ENCODE measurements around the gene SMG6.

Gene SMG6

DNA sequence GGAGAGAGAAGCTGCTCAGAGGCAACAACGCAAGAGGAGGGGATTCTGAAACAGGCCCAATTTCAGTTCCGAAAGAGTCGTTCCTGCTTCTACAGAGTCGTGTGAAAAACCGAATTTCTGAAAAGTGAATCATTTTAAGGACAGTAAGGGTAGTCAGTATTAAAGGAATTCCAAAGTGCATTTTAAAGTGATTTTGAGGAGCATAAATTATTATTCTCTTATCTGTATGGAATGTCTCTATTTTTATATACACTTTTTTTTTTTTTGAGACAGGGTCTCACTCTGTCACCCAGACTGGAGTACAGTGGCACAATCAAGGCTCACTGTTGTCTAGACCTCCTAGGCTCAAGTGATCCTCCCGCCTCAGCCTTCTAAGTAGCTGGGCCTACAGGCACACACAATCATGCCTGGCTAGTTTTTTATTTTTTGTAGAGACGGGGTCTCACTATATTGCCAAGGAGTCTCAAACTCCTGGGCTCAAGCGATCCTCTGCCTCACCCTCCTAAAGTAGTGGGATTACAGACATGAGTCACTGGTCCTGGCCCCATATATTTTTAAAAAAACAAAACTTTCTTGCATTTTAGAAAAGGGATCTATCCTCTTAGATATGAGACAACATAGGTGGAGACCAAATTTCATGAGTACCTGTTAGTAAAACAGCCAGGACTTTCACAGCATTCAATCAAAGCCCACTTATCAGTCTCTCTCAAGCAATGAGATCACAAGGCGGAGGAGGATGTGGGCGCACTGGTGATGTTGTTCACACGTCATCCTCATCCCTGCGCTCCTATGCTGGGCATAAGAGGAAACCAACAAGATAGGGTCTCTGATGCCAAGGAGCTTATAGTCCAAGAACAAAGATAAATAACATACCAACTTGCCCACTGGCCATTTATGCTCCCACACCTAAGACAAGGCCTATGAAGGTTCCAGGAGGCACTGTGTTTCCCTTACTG is 53.2 kb downstream of the SMG6 start:
- no peak for TF ChIP-seq ZNF549 (tag by site-specific recombination; IDR thresholded peaks at IDR 0.05)
- no peak for TF ChIP-seq ZNF169 (tag by site-specific recombination; IDR thresholded peaks at IDR 0.05)
- peak; percentile 80 for TF ChIP-seq EGR2 (tag by site-specific recombination; IDR thresholded peaks at IDR 0.05; ENCODE audit: low read depth)
- peak; percentile 63 for TF ChIP-seq ZFHX2 (tag by site-specific recombination; conservative IDR thresholded peaks at IDR 0.05)
- ChIA-PET POLR2A (no interaction called here), CTCF (interaction anchor here (1.0 kb wide), 1 partner anchor 197 kb away, joined by 3 read pairs; no protein-coding TSS in a partner anchor)
- no peaks in the 10 kb centered on the region for H3K4me1 ChIP-seq (ENCODE audit: control insufficient read depth, insufficient read depth, low read length)
- H3K36me3 ChIP-seq (ENCODE audit: control insufficient read depth in 2 of 2, insufficient read depth in 1 of 2, low read length in 2 of 2) = peaks cover 21 to 46% of the 10 kb centered on the region in 2 experiments
- no peak overlapping the region for H3K27ac ChIP-seq (ENCODE audit: extremely low read depth, low read depth, low read length)
- no peaks in the 10 kb centered on the region for H3K9me3 ChIP-seq (ENCODE audit: control insufficient read depth, insufficient read depth, low read depth, low read length)
- no peak overlapping the region for H3K4me3 ChIP-seq (ENCODE audit: low read depth, low read length)

DNA sequence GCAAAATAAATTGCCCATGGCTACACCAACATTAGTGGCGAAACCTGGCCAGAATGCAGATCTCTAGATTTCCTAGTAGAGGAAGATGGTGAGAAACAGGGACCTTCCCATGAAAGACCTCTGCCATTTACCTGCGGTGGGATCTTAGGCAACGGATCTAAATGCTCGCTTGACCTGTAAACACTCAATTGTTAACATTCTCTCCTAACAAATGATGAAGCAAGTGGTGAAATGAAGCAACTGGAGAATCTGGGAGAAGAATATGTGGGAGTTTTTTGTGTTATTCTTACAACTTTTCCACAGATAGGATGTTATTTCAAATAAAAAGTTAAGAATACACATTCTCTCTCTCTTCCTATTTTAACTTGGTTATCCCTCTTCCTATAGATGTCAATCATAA is 56.6 kb downstream of the SMG6 start:
- POLR2A ChIA-PET = no interaction called here
- no peak for TF ChIP-seq ZNF571 (tag by site-specific recombination; IDR thresholded peaks at IDR 0.05)
- CTCF ChIA-PET = interaction anchor here (0.7 to 4.0 kb wide), 12 partner anchors 16 to 337 kb away, joined by 3 to 143 read pairs (median 13); partner anchors contain the start of genes HIC1 and RTN4RL1
- Histone ChIP-seq H3K27ac (ENCODE audit: extremely low read depth, low read depth, low read length) (no peak overlapping the region), H3K4me1 (ENCODE audit: control insufficient read depth, insufficient read depth, low read length) (no peaks in the 10 kb centered on the region), H3K4me3 (ENCODE audit: low read depth, low read length) (no peak overlapping the region), H3K9me3 (ENCODE audit: control insufficient read depth, insufficient read depth, low read depth, low read length) (no peaks in the 10 kb centered on the region), H3K36me3 (ENCODE audit: control insufficient read depth in 2 of 2, insufficient read depth in 1 of 2, low read length in 2 of 2) (peaks cover 38 to 51% of the 10 kb centered on the region in 2 experiments)

DNA sequence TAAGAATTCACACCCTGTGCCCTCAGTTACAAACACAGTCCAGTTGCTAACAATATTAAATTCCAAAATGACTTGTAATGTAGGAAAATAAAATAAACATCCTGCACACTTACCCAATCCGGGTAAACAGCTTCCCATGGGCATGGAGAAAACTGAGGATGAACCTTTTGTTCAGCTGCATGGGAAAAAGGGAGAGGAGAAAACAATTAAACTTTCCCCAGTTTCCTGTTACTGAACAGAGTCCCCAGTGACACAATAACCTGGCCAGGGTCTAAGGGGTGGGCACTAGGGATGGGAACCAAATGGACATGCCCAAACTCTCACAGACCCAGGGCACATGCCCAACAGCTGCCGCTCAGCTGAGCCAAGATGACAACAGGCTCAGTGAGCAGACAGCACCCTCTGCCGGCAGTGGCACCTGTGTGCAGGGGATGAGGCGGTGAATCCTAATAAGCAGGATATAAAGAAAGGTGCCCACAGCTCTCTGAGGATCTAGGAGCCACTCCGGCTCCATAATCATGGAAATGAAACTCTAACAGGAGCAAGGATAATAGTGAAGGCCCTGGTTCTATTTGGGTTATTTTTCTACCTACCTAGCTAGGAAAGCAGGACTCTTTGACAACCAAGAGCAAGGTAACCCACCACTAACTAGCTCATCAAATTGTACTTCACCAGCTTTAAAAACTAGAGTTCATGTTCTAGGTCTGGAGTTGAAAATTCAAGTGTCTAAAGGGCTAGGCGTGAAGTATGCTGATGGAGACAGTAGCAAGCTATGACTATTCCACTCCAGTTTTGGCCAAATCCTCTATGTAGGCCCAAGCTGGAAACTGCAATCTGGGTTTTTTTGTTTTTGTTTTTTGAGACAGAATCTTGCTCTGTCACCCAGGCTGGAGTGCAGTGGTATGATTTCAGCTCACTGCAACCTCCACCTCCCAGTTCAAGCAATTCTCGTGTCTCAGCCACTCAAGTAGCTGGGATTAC is 58.8 kb downstream of the SMG6 start:
- H3K36me3 ChIP-seq (ENCODE audit: control insufficient read depth in 2 of 2, insufficient read depth in 1 of 2, low read length in 2 of 2) = peaks cover 33 to 52% of the 10 kb centered on the region in 2 experiments
- H3K4me3 ChIP-seq (ENCODE audit: low read depth, low read length) = no peak overlapping the region
- H3K4me1 ChIP-seq (ENCODE audit: control insufficient read depth, insufficient read depth, low read length) = no peaks in the 10 kb centered on the region
- H3K27ac ChIP-seq (ENCODE audit: extremely low read depth, low read depth, low read length) = no peak overlapping the region
- POLR2A ChIA-PET = interaction anchor here (0.7 to 1.7 kb wide), 6 partner anchors 133 to 193 kb away, joined by 3 to 11 read pairs (median 4); partner anchors contain the start of gene HIC1
- H3K9me3 ChIP-seq (ENCODE audit: control insufficient read depth, insufficient read depth, low read depth, low read length) = no peaks in the 10 kb centered on the region
- CTCF ChIA-PET = interaction anchor here (0.5 to 4.0 kb wide), 85 partner anchors 8 to 1315 kb away, joined by 3 to 143 read pairs (median 5); partner anchors contain the start of genes HIC1 and TSR1
- 0 out of 2 replicates have a peak, but pooled peaks have one; percentile 45 for TF ChIP-seq ZNF610 (tag by site-specific recombination; IDR thresholded peaks at IDR 0.05; ENCODE audit: borderline replicate concordance)
- peak; percentile 23; the same call in 1 of the 2 replicates for TF ChIP-seq SP7 (tag by site-specific recombination; IDR thresholded peaks at IDR 0.05)
- TF ChIP-seq ZBTB21 (tag by site-specific recombination; IDR thresholded peaks at IDR 0.05) = 0 out of 2 replicates have a peak, but pooled peaks have one; percentile 14
- TF ChIP-seq ZNF391 (tag by site-specific recombination; IDR thresholded peaks at IDR 0.05; ENCODE audit: borderline replicate concordance, low read depth) = peak; percentile 50; the same call in 1 of the 2 replicates
- no peak for TF ChIP-seq ZNF426 (tag by site-specific recombination; IDR thresholded peaks at IDR 0.05)
- TF ChIP-seq ZNF670 (tag by site-specific recombination; IDR thresholded peaks at IDR 0.05; ENCODE audit: low read depth) = no peak
- TF ChIP-seq ZBTB20 (tag by site-specific recombination; IDR thresholded peaks at IDR 0.05) = no peak
- TF ChIP-seq, protein P1, sequence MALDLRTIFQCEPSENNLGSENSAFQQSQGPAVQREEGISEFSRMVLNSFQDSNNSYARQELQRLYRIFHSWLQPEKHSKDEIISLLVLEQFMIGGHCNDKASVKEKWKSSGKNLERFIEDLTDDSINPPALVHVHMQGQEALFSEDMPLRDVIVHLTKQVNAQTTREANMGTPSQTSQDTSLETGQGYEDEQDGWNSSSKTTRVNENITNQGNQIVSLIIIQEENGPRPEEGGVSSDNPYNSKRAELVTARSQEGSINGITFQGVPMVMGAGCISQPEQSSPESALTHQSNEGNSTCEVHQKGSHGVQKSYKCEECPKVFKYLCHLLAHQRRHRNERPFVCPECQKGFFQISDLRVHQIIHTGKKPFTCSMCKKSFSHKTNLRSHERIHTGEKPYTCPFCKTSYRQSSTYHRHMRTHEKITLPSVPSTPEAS (tag by site-specific recombination; IDR thresholded peaks at IDR 0.05) = no peak
- TF ChIP-seq GLI4 (tag by site-specific recombination; IDR thresholded peaks at IDR 0.05) = no peak
- no peak for TF ChIP-seq ZIC2 (tag by site-specific recombination; IDR thresholded peaks at IDR 0.05)
- peak; percentile 74 for TF ChIP-seq PRDM1 (tag by site-specific recombination; IDR thresholded peaks at IDR 0.05)
- peak; percentile 44; the same call in 1 of the 2 replicates for TF ChIP-seq ZEB2 (tag by site-specific recombination; IDR thresholded peaks at IDR 0.05)
- TF ChIP-seq ZNF2 (tag by site-specific recombination; IDR thresholded peaks at IDR 0.05) = 0 out of 2 replicates have a peak, but pooled peaks have one; percentile 58
- TF ChIP-seq ZBTB17 (tag by site-specific recombination; IDR thresholded peaks at IDR 0.05) = peak; percentile 56; the same call in 1 of the 2 replicates
- TF ChIP-seq, protein P2, sequence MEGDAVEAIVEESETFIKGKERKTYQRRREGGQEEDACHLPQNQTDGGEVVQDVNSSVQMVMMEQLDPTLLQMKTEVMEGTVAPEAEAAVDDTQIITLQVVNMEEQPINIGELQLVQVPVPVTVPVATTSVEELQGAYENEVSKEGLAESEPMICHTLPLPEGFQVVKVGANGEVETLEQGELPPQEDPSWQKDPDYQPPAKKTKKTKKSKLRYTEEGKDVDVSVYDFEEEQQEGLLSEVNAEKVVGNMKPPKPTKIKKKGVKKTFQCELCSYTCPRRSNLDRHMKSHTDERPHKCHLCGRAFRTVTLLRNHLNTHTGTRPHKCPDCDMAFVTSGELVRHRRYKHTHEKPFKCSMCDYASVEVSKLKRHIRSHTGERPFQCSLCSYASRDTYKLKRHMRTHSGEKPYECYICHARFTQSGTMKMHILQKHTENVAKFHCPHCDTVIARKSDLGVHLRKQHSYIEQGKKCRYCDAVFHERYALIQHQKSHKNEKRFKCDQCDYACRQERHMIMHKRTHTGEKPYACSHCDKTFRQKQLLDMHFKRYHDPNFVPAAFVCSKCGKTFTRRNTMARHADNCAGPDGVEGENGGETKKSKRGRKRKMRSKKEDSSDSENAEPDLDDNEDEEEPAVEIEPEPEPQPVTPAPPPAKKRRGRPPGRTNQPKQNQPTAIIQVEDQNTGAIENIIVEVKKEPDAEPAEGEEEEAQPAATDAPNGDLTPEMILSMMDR (tag by site-specific recombination; IDR thresholded peaks at IDR 0.05) = peak; percentile 92
- TF ChIP-seq ZBTB48 (tag by site-specific recombination; IDR thresholded peaks at IDR 0.05) = peak; percentile 66
- TF ChIP-seq ZNF660 (tag by site-specific recombination; IDR thresholded peaks at IDR 0.05) = 0 out of 2 replicates have a peak, but pooled peaks have one; percentile 57
- TF ChIP-seq ZNF654 (tag by site-specific recombination; IDR thresholded peaks at IDR 0.05; ENCODE audit: low read depth) = peak; percentile 97
- TF ChIP-seq, protein P3, sequence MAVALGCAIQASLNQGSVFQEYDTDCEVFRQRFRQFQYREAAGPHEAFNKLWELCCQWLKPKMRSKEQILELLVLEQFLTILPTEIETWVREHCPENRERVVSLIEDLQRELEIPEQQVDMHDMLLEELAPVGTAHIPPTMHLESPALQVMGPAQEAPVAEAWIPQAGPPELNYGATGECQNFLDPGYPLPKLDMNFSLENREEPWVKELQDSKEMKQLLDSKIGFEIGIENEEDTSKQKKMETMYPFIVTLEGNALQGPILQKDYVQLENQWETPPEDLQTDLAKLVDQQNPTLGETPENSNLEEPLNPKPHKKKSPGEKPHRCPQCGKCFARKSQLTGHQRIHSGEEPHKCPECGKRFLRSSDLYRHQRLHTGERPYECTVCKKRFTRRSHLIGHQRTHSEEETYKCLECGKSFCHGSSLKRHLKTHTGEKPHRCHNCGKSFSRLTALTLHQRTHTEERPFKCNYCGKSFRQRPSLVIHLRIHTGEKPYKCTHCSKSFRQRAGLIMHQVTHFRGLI (tag by site-specific recombination; IDR thresholded peaks at IDR 0.05) = peak; percentile 63; the same call in 1 of the 2 replicates
